ENCODE measurements around the gene CST1. TPM values are rescaled to one million over a fixed set of nuclear protein-coding genes. Genes with fewer than 3 reads are reported as not detected.
"Not testable (repeated sequence)": the region's sequence is repeated elsewhere in the genome, so short reads cannot be mapped to it uniquely, and the experiment has no call there.

The CST1 gene
- total and polyA plus RNA-seq, 4 donors, result not detected

DNA sequence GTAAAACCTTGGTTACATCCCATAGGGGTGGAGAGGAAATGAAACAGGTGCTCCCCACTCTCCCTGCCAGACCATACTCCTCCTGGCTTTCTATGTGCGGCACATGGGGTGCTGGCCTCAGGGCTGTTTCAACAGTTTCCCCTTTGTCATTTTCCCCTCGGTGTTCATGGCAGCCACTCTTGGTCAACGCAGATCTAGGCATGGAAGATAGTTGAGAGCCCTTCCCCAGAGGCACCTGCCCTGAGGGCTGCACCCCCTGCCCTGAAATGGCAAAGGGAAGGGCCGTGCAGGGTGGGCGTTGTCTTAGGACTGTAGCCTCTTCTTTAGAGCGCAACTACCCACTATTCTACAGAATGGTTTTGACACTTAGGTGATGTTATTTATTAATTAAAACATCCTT, 4.4 kb downstream of the CST1 start:
- H3K4me1 ChIP-seq (ENCODE audit: control insufficient read depth in 5 of 5, insufficient read depth in 5 of 5, low read length in 5 of 5), result peaks cover 0 to 4% (median 0%) of the 10 kb centered on the region in 5 donors
- TF ChIP-seq, protein P1, sequence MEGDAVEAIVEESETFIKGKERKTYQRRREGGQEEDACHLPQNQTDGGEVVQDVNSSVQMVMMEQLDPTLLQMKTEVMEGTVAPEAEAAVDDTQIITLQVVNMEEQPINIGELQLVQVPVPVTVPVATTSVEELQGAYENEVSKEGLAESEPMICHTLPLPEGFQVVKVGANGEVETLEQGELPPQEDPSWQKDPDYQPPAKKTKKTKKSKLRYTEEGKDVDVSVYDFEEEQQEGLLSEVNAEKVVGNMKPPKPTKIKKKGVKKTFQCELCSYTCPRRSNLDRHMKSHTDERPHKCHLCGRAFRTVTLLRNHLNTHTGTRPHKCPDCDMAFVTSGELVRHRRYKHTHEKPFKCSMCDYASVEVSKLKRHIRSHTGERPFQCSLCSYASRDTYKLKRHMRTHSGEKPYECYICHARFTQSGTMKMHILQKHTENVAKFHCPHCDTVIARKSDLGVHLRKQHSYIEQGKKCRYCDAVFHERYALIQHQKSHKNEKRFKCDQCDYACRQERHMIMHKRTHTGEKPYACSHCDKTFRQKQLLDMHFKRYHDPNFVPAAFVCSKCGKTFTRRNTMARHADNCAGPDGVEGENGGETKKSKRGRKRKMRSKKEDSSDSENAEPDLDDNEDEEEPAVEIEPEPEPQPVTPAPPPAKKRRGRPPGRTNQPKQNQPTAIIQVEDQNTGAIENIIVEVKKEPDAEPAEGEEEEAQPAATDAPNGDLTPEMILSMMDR (IDR thresholded peaks at IDR 0.05; ENCODE audit: control extremely low read depth, extremely low read depth), result no peak
- DNase-seq, result no peak

DNA sequence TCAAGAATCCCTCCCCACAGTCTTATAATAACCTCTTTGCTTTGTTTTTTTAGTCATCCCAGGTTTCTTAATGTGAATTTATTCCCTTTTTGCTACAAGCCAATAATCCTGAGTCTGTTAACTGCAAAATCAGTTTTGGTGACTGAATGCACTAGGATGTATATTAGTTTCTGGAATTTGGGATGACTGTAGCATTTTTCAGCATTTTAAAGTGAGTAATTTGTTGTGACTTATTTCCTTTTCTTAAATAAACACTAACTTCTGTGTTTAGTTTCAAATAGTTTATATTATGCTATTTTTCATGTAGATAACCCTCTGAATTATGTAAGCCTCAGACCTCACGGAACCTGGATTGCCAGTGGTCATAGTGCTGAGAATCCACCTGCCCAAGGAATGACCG, 5.5 kb downstream of the CST1 start:
- Histone ChIP-seq H3K9ac (ENCODE audit: insufficient read depth in 1 of 2, low read length in 2 of 2) (no peak overlapping the region), H3K27me3 (ENCODE audit: control insufficient read depth in 3 of 3, insufficient read depth in 3 of 3, low read length in 2 of 3) (no peaks in the 10 kb centered on the region), H3K4me3 (no peak overlapping the region), H3K4me1 (ENCODE audit: control insufficient read depth in 5 of 5, insufficient read depth in 5 of 5, low read length in 5 of 5) (peaks cover 0 to 4% (median 0%) of the 10 kb centered on the region in 5 donors), H3K27ac (ENCODE audit: low read depth in 1 of 2, low read length in 1 of 2) (no peak overlapping the region), H3K36me3 (ENCODE audit: control insufficient read depth in 4 of 4, insufficient read depth in 4 of 4, low read length in 4 of 4) (no peaks in the 10 kb centered on the region), H3K9me3 (ENCODE audit: control insufficient read depth in 4 of 4, insufficient read depth in 3 of 4, low read length in 3 of 4) (peaks cover 0 to under 1% (median 0%) of the 10 kb centered on the region in 4 donors)
- DNase-seq (no peak), ATAC-seq (ENCODE audit: insufficient read depth, low FRiP score) (no peak)
- TF ChIP-seq, protein P1 (IDR thresholded peaks at IDR 0.05; ENCODE audit: control extremely low read depth, extremely low read depth), result no peak
- WGBS, 2 donors, result 77 to 89% methylated on average over 2 of the region's 2 CpGs

More for the DNA sequence above, 4.4 kb downstream of the CST1 start:
- no peak overlapping the region for H3K9ac ChIP-seq (ENCODE audit: insufficient read depth in 1 of 2, low read length in 2 of 2)
- WGBS, 2 donors, result 73 to 90% methylated on average over 6 of the region's 6 CpGs
- H3K4me3 ChIP-seq, result no peak overlapping the region
- H3K36me3 ChIP-seq (ENCODE audit: control insufficient read depth in 4 of 4, insufficient read depth in 4 of 4, low read length in 4 of 4), result no peaks in the 10 kb centered on the region
- no peaks in the 10 kb centered on the region for H3K27me3 ChIP-seq (ENCODE audit: control insufficient read depth in 3 of 3, insufficient read depth in 3 of 3, low read length in 2 of 3)
- ATAC-seq (ENCODE audit: insufficient read depth, low FRiP score), result no peak
- no peak overlapping the region for H3K27ac ChIP-seq (ENCODE audit: low read depth in 1 of 2, low read length in 1 of 2)
- H3K9me3 ChIP-seq (ENCODE audit: control insufficient read depth in 4 of 4, insufficient read depth in 3 of 4, low read length in 3 of 4), result peaks cover 0 to 2% (median 0%) of the 10 kb centered on the region in 4 donors

DNA sequence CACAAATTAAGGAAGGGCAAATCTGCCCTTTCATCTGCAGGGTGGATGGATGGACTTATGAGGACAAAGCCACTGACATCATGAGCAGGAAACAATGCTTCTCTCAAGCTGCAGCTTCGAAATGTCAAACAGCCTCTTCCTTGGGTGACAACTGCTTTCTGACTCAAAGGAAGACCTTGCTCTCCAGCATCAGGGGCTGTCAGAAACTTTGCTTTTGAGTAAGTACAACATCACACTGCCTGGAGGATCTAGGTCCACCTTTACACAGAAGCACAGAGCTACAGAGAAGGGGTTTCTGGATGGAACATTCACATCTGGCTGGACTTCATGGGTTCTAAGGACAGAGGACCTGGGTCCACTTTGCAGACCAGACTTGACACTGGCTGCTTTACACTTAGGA, 5.9 kb downstream of the CST1 start:
- no peak overlapping the region for H3K27ac ChIP-seq (ENCODE audit: low read depth in 1 of 2, low read length in 1 of 2)
- H3K9ac ChIP-seq (ENCODE audit: insufficient read depth in 1 of 2, low read length in 2 of 2), result no peak overlapping the region
- no peak overlapping the region for H3K4me3 ChIP-seq
- WGBS, 2 donors, result 42 to 54% methylated on average over 1 of the region's 1 CpG
- peaks cover 0 to 4% (median 0%) of the 10 kb centered on the region in 5 donors for H3K4me1 ChIP-seq (ENCODE audit: control insufficient read depth in 5 of 5, insufficient read depth in 5 of 5, low read length in 5 of 5)
- TF ChIP-seq, protein P1 (IDR thresholded peaks at IDR 0.05; ENCODE audit: control extremely low read depth, extremely low read depth), result no peak
- no peaks in the 10 kb centered on the region for H3K36me3 ChIP-seq (ENCODE audit: control insufficient read depth in 4 of 4, insufficient read depth in 4 of 4, low read length in 4 of 4)
- H3K27me3 ChIP-seq (ENCODE audit: control insufficient read depth in 3 of 3, insufficient read depth in 3 of 3, low read length in 2 of 3), result no peaks in the 10 kb centered on the region
- no peaks in the 10 kb centered on the region for H3K9me3 ChIP-seq (ENCODE audit: control insufficient read depth in 4 of 4, insufficient read depth in 3 of 4, low read length in 3 of 4)
- no peak for ATAC-seq (ENCODE audit: insufficient read depth, low FRiP score)
- no peak for DNase-seq

DNA sequence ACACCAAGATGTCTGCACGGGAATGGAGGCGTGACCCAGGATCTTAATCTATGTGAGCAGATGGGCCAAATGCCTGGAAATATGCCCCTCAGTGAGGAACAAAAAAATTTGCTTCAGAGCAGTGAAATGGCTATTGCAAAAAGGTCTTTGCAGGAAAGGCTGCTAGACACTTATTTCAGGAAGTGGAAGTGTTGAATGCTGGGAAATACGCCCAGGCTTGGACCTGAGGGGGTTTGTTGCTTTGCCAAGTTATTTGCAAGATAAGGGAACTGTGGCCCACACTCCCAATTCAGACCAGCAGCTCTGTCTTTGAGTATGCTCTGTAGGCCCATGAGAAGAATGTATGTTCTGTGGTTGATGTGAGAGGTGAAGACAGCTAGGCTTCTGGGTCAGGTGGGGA, 15.3 kb downstream of the CST1 start:
- H3K36me3 ChIP-seq (ENCODE audit: control insufficient read depth in 4 of 4, insufficient read depth in 4 of 4, low read length in 4 of 4); H3K27ac ChIP-seq (ENCODE audit: low read depth in 1 of 2, low read length in 1 of 2); H3K9me3 ChIP-seq (ENCODE audit: control insufficient read depth in 4 of 4, insufficient read depth in 3 of 4, low read length in 3 of 4); H3K9ac ChIP-seq (ENCODE audit: insufficient read depth in 1 of 2, low read length in 2 of 2); ATAC-seq (ENCODE audit: insufficient read depth, low FRiP score); H3K4me3 ChIP-seq; H3K27me3 ChIP-seq (ENCODE audit: control insufficient read depth in 3 of 3, insufficient read depth in 3 of 3, low read length in 2 of 3); H3K4me1 ChIP-seq (ENCODE audit: control insufficient read depth in 5 of 5, insufficient read depth in 5 of 5, low read length in 5 of 5); DNase-seq: not testable (repeated sequence)
- WGBS, 2 donors, result 52 to 55% methylated on average over 3 of the region's 3 CpGs

DNA sequence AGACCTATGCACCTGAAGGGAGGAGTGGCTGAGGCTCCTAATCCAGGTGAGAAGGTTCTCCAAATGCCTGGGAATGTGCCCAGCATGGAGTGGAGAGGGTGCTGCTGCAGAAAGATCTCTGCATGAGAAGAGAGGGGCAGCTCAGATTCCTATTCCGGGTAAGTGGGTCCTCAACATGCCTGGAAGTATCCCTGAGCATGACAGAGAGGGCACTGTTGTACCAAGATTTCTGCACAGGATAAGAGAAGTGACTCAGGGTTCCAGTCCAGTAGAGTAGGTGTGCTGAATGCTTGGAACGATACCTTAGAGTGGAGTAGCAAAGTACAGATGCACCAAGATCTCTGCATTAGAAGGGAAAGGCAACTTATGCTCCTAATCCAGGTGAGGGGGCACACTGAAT, 15.8 kb downstream of the CST1 start:
- ATAC-seq (ENCODE audit: insufficient read depth, low FRiP score); H3K4me3 ChIP-seq; H3K27ac ChIP-seq (ENCODE audit: low read depth in 1 of 2, low read length in 1 of 2); DNase-seq; H3K9me3 ChIP-seq (ENCODE audit: control insufficient read depth in 4 of 4, insufficient read depth in 3 of 4, low read length in 3 of 4); H3K27me3 ChIP-seq (ENCODE audit: control insufficient read depth in 3 of 3, insufficient read depth in 3 of 3, low read length in 2 of 3); H3K36me3 ChIP-seq (ENCODE audit: control insufficient read depth in 4 of 4, insufficient read depth in 4 of 4, low read length in 4 of 4); H3K4me1 ChIP-seq (ENCODE audit: control insufficient read depth in 5 of 5, insufficient read depth in 5 of 5, low read length in 5 of 5); H3K9ac ChIP-seq (ENCODE audit: insufficient read depth in 1 of 2, low read length in 2 of 2): not testable (repeated sequence)
- WGBS, 2 donors, result 74 to 76% methylated on average over 2 of the region's 2 CpGs

DNA sequence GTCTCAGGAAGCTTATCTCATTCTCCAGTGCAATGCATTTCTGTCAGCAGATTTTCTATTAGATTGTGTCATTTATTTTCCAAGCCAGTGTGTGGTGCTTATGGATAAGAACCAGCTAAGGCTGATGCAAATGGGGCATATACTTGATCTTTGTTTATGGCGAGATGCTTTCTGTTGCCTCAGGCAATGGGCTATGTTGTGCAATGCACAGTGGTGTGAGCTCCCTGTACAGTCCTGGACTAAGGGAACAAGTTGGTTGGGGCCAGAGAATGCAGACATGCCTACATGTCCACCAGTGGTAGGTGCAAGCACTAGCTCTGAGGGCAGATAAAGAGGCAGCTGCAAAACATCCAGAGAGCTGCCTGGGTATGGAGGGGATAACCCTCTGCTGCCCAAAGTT, 16.3 kb downstream of the CST1 start:
- not testable (repeated sequence) for H3K9ac ChIP-seq (ENCODE audit: insufficient read depth in 1 of 2, low read length in 2 of 2); H3K36me3 ChIP-seq (ENCODE audit: control insufficient read depth in 4 of 4, insufficient read depth in 4 of 4, low read length in 4 of 4); DNase-seq; H3K4me1 ChIP-seq (ENCODE audit: control insufficient read depth in 5 of 5, insufficient read depth in 5 of 5, low read length in 5 of 5); H3K4me3 ChIP-seq; H3K27me3 ChIP-seq (ENCODE audit: control insufficient read depth in 3 of 3, insufficient read depth in 3 of 3, low read length in 2 of 3); H3K27ac ChIP-seq (ENCODE audit: low read depth in 1 of 2, low read length in 1 of 2); ATAC-seq (ENCODE audit: insufficient read depth, low FRiP score); H3K9me3 ChIP-seq (ENCODE audit: control insufficient read depth in 4 of 4, insufficient read depth in 3 of 4, low read length in 3 of 4)
- 90 to 92% methylated on average over 1 of the region's 1 CpG for WGBS, 2 donors

All from lung (tissue), 12 donors.